GM18508 (cell line): ENCODE measurements around the gene REXO1.

Experiments
- ATAC-seq: cut with Tn5 transposase; IDR thresholded peaks from one replicate; pipeline ENCODE4 v1.9.1; 2021; ENCODE audit warnings: moderate number of reproducible peaks; ENCODE audit not compliant: insufficient read depth, unreplicated experiment

Gene REXO1

GRCh38 chr19:1774989-1775772 lies 73.1 kb downstream of the REXO1 start:
- ATAC-seq: no peak

GRCh38 chr19:1773184-1773583 lies 75.1 kb downstream of the REXO1 start:
- ATAC-seq: no peak

- no peak for ATAC-seq
Observed at GRCh38 chr19:1770866-1771576, 77.3 kb downstream of the REXO1 start.

- ATAC-seq: no peak
Observed at GRCh38 chr19:1769645-1769985, 78.7 kb downstream of the REXO1 start.

- ATAC-seq: no peak
Observed at GRCh38 chr19:1768918-1769644, 79.2 kb downstream of the REXO1 start.

- no peak for ATAC-seq
Observed at GRCh38 chr19:1768248-1768647, 80.0 kb downstream of the REXO1 start.

- ATAC-seq: no peak
Observed at GRCh38 chr19:1767464-1767933, 80.8 kb downstream of the REXO1 start.

GRCh38 chr19:1766800-1767352 lies 81.4 kb downstream of the REXO1 start:
- no peak for ATAC-seq

- ATAC-seq: no peak
Observed at GRCh38 chr19:1765904-1766799, 82.1 kb downstream of the REXO1 start.
